Measurements from ENCODE around the gene ASPDH.

DNA sequence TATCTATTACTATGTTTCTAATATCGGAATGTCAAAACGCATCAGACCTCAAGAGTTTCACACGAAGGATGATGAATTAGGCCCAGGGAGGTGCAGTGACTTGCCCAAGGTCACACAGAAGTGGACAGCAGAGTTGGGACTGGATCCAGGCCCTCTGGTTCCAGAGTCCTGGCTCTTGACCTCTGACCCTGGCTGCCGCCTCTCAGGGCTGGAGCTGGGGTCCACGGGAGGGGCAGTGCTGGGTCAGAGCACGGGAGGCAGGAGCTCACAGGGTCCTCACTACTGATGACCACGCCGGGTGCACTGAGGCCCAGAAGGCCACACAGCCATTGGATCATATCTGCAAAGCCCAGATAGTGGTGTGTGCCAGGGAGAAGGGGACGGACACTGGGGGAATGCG, 9.2 kb upstream of the ASPDH start:
- no peak for TF ChIP-seq EZH2phosphoT487 (IDR thresholded peaks at IDR 0.05; ENCODE audit: low read depth)
- TF ChIP-seq, protein P1, sequence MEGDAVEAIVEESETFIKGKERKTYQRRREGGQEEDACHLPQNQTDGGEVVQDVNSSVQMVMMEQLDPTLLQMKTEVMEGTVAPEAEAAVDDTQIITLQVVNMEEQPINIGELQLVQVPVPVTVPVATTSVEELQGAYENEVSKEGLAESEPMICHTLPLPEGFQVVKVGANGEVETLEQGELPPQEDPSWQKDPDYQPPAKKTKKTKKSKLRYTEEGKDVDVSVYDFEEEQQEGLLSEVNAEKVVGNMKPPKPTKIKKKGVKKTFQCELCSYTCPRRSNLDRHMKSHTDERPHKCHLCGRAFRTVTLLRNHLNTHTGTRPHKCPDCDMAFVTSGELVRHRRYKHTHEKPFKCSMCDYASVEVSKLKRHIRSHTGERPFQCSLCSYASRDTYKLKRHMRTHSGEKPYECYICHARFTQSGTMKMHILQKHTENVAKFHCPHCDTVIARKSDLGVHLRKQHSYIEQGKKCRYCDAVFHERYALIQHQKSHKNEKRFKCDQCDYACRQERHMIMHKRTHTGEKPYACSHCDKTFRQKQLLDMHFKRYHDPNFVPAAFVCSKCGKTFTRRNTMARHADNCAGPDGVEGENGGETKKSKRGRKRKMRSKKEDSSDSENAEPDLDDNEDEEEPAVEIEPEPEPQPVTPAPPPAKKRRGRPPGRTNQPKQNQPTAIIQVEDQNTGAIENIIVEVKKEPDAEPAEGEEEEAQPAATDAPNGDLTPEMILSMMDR (IDR thresholded peaks at IDR 0.05; ENCODE audit: low read depth, low read length), result no peak

All from OCI-LY3 (cell line).